HG03108 (cell line): Measurements from ENCODE around the gene ZNF101.
"Not testable (repeated sequence)": the region's sequence is repeated elsewhere in the genome, so short reads cannot be mapped to it uniquely, and the experiment has no call there.

Experiments used
- ATAC-seq: cut with Tn5 transposase; IDR thresholded peaks from one replicate; pipeline ENCODE4 v1.9.1; 2021; ENCODE audit warnings: moderate library complexity; ENCODE audit not compliant: unreplicated experiment

ZNF101 gene

DNA sequence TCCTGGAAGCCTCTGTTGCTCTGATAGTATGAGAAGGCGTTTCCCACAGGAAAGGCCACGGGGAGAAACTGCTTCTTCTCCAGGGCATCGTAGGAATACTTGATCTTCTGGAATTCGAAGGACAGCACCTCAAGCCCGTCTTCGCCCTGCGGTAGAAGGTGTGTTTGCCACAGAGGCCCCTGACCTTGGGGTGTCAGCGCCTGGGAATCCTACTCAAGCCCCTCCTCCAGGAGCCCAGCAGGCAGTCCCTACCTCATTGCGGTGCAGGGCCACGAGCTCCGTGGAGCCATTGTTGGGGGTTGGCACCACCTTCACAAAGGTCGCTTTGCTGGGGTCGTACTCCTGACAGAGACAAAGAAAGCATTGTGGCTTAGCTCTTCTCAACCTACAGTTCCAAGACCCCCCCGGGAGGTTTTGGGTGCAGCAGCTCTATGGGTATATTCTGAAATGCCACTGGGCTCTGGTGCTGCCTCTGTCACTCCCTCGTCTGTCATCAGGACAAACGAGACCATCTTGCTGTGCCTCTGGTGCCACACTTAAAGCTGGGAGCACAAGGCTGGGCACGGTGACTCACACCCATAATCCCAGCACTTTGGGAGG lies 8.9 kb upstream of the ZNF101 start:
- no peak for ATAC-seq

DNA sequence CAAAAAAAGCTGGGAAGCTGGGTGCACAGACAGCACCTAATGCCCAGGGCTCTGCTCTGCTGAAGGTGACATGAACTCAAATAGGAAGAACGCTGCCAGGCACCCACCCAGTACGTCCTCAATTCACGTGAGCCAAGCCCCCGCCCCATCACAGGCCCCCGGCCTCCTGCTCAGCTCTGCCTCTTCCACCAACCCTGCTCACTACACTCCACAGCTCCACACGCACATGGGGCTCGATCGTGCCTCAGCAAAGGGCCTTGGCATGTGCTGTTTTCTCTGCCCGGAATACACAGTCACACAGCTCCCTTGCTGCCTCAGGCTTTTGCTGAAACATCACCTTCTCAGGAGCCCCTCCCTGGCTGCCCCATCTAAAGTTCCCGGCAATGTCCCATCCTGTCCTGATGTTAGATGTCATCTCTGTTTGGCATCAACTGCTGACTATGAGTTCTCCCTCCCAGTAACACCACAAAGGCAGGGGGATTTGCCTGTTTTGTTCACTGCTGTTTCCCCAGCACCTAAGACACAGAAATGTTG lies 7.4 kb upstream of the ZNF101 start:
- ATAC-seq, result no peak

DNA sequence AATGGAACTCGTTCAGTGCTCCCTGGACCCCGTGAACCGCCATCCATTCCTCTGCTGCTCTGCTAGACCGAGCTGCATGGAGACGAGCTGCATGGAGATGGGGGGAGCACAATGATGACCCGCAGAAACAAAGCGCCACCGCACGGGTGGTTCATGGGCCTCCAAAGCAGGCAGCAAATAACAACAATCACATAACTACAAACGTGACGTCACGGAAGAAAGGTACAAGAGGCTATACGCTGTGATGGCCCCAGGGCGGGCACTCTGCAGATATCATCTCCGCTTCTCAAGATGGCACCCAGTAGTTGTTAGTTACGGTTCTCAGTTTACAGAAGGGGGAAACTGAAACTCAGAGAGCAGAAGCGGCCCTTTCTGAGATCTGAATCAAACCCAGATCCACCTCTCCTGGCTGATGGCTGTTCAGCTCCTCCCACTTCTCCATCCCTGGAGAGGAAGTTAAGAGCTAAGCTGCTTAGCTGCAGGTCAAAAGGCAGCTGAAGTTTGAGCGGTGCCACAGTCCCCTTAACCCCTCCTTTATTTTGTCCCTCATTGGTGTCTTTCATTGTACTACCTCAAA lies 6.9 kb upstream of the ZNF101 start:
- ATAC-seq, result peak; percentile 33

DNA sequence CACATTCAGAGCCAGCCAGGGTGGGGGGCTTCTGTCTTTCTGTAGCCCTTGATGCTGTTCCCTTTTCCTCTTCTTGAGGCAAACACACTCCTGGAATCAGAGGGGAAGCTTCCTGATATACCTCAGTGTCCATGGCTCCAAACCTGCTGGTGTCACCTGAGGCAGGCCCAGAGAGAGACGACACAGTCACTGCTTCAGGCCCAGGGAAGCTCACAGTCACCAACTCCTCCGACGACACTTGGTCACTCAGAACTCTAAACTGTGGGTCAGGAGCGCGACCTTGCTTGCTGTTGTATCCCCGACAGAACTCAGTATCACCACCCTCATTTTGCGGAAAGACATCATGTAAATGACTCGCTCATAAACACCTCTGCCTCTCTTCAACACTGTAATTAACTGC lies 6.3 kb upstream of the ZNF101 start:
- no peak for ATAC-seq

DNA sequence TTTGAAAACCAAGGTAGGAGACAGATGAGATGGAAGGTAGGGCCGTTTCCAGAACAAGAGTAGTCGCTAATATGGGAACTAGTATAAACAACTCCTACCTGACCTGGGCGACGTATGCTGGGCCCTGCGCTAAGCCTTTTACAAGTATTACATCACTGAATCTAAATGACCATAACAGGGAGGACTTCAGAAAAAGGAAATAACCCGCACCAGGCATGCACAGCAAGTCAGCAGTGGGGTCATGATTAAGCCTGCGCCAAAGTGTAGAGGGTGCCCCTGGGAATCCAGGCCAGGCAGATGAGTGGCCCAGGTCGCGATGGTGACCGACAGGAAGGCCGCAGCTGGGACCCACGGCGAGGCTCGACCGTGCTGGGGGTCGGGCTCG lies 5.8 kb upstream of the ZNF101 start:
- ATAC-seq, result no peak

DNA sequence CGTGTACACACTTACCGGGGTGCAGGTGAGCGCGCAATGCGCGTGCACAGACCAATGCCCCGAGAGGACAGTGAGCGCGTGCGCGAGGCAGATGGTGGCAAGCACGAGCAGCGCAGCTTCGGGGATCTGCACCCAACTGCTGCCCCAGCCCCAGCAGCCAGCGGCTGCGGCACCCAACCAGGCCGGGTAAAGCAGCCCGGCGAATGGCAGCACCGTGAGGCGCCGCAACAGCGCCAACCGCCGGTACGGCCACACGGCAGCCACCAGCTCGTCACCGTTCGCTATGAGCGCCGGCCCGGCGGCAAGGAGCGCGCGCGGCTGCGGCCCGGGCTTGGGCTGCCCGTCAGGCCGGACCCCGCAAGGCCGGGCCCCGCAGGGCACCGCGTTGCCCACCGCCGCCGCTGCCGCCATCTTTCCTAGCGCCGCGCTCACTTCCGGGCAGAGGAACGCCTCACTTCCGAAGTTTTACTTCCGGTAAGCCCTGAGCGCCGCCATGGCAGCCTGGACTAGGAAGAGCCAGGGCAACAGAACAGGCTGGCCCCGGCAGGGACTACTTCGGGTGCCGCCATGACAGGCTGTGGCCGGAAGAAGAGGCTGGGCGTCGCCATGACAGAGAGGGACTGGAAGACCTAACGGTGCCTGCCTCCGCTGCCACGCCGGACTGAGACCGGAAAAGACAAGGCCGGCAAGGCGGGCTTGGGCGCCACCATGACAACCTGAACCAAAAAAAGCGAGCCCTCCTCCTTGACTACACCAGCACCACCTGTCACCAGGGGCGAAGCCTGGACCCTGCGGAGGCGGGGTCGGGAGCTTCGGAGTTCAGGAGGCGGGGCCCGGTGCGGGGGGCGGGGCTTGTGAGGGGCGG lies 5.2 kb upstream of the ZNF101 start, which contains the start of gene ATP13A1:
ATP13A1 (minus strand) TSS at position 421 of the 865 bp plus-strand sequence; CDS start at position 411, 10 bp downstream.
- peak; percentile 58 for ATAC-seq

DNA sequence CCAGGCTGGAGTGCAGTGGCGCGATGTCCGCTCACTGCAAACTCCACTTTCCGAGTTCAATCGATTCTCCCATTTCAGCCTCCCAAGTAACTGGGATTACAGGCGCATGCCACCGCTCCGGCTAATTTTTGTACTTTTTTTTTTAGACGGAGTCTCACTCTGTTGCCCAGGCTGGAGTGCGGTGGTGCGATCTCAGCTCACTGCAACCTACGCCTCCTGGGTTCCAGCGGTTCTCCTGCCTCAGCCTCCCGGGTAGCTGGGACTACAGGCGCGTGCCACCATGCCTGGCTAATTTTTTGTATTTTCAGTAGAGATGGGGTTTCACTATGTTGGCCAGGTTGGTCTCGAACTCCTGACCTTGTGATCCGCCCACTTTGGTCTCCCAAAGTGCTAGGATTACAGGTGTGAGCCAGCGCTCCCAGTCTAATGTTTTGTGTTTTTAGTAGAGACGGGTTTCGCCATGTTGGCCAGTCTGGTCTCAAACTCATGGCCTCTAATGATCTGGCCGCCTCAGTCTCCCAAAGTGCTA lies 3.2 kb upstream of the ZNF101 start:
- ATAC-seq, result not testable (repeated sequence)

DNA sequence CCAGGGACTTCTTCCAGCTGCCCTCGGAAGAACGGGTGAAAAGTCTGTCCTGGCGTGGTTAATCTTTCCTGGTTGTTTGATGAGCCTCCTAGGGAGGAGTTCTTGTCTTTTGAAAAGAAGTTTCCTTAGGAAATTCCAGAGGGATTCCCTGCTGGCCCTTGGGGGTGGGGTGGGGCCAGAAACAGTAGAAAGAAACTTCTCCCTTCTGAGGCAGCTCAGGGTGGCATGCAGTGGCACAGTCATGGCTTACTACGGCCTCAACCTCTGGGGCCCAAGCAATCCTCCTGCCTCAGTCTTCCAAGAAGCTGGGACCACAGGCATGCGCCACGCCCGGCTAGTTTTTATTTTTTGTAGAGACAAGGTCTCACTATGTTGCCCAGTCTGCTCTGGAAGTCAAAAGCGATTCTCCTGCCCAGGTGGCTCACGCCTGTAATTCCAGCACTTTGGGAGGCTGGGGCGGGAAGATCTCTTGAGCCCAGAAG lies 1.5 kb downstream of the ZNF101 start:
- ATAC-seq, result no peak

DNA sequence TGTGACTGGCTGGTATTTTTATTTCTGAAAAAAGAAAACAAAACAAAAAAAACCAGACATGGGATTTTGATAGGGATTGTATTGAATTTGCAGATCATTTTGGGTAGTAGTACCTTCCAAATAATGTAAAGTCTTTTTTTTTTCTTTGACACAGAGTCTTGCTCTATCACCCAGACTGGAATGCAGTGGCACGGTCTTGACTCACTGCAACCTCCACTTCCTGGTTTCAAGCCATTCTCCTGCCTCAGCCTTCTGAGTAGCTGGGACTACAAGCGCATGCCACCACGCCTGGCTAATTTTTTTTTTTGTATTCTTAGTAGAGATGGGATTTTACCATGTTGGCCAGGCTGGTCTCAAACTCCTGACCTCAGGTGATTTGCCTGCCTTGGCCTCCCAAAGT lies 4.2 kb downstream of the ZNF101 start:
- no peak for ATAC-seq

DNA sequence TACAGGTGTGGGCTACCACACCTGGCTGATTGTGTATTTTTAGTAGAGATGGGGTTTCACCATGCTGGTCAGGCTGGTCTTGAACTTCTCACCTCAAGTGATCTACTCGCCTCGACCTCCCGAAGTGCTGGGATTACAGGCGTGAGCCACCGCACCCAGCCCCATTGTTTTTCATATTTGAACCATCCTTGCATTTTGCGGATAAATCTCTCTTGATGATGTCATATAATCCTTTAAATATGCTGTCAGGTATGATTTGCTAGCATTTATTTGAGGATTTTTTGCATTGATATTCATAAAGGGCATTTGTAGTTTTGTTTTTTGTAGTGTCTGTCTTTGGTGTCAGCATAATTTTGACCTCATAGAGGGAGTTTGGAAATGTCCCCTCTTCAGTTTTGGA lies 5.7 kb downstream of the ZNF101 start:
- no peak for ATAC-seq

DNA sequence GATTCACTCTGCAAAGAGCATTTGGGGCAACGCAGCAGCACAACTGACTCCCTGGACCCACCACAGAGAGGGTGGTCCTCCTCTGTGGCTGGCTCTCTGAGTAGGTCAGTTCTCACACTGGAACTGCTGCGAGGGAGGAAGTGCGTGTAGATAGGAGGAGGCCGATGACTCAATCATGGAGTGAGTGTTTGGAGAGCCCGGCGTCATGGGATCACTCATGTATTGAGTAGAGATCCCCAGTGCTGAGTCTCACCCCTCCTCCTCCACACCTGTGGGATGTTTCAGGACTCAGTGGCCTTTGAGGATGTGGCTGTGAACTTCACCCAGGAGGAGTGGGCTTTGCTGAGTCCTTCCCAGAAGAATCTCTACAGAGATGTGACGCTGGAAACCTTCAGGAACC lies 8.9 kb downstream of the ZNF101 start:
- ATAC-seq, result no peak

DNA sequence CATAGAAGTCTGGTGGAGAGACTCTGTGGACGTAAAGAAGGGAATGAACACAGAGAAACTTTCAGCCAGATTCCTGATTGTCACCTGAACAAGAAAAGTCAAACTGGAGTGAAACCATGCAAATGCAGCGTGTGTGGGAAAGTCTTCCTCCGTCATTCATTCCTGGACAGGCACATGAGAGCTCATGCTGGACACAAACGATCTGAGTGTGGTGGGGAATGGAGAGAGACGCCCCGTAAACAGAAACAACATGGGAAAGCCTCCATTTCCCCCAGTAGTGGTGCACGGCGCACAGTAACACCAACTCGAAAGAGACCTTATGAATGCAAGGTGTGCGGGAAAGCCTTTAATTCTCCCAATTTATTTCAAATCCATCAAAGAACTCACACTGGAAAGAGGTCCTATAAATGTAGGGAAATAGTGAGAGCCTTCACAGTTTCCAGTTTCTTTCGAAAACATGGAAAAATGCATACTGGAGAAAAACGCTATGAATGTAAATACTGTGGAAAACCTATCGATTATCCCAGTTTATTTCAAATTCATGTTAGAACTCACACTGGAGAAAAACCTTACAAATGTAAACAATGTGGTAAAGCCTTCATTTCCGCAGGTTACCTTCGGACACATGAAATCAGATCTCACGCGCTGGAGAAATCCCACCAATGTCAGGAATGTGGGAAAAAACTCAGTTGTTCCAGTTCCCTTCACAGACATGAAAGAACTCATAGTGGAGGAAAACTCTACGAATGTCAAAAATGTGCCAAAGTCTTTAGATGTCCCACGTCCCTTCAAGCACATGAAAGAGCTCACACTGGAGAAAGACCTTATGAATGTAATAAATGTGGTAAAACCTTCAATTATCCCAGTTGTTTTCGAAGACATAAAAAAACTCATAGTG lies 10.8 kb downstream of the ZNF101 start:
- ATAC-seq, result no peak

DNA sequence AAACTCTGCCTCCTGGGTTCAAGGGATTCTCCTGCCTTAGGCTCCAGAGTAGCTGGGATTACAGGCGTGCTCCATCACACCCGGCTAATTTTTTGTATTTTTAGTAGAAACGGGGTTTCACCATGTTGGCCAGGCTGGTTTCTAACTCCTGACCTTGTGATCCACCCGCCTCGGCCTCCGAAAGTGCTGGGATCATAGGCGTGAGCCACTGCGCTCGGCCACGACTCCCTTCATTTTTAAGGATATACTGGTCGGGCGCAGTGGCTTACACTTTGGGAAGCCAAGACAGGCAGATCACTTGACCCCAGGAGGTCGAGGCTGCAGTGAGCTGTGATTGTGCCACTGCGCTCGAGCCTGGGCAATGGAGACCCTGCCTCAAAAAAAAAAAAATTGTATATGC lies 17.5 kb downstream of the ZNF101 start:
- ATAC-seq, result not testable (repeated sequence)

DNA sequence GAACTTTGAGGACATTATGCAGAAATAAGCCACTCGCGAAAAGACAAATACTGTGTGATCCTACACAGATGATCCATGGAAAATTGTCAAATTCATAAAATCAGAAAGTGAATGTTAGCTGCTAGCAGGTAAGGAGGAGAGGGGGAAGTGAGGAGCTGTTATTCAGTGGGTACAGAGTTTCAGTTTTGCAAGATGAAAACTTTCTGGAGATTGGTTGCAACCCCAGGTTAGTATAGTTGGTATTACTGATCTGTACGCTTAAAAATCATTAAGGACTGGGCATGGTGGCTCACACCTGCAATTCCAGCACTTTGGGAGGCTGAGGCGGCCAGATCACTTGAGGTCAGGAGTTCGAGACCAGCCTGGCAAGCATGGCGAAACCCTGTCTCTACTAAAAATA lies 17.9 kb downstream of the ZNF101 start:
- ATAC-seq, result no peak

DNA sequence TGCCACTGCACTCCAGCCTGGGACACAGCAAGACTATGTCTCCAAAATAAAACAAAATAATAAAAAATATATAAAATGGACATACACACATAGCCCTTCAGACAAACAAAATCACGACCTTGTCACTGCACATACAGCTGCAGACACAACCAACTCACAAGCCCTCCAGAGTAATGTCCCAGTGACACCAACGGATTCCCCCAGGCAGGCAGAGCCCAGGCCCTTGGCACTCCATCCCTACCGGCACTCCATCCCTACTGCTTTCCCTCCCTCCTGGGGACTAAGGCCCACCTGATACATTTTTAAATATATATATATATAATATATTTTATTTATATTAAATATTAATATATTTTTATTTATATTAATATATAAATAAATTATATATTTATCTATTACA lies 18.5 kb downstream of the ZNF101 start:
- ATAC-seq, result no peak

DNA sequence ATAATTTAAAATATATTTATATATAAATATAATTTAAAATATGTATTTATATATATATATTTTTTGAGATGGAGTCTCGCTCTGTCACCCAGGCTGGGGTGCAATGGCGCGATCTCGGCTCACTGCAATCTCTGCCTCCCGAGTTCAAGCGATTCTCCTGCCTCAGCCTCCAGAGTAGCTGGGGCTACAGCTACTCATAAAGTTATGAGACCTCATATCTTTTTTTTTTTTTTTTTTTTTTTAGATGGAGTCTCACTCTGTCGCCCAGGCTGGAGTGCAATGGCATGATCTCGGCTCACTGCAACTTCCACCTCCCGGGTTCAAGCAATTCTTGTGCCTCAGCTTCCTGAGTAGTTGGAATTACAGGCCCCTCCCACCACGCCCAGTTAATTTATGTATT lies 20.4 kb downstream of the ZNF101 start:
- ATAC-seq, result not testable (repeated sequence)

DNA sequence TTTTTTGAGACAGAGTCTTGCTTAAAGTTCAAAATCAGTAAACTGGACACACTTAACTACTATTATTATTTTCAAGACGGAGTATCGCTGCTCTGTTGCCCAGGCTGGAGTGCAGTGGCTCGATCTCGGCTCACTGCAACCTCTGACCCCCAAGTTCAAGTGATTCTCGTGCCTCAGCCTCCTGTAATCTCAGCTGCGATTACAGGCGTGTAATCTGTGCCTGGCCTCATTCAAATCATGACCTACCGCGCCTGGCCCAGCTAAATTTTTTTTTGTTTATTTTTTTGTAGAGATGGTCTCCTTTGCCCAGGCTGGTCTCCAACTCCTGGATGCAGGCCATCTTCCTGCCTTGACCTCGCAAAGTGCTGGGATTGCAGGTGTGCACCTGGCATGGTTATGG lies 23.0 kb downstream of the ZNF101 start:
- ATAC-seq, result no peak

DNA sequence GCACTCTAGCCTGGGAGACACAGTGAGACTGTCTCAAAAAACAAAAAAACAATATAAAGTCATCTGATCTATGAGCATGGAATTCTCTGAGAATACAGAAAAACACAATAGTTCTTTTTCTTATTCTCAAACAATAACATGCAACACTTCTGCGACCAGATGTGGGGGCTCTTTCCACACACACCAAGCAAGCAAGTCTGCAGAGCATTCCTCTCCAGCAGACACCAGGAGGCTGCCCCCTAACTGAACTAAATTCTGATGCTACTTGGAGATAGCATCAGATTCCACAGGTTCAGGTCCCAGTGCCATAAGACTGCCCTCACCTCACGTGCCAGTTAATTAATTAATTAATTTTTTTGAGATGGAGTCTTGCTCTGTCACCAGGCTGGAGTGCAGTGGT lies 27.7 kb downstream of the ZNF101 start:
- no peak for ATAC-seq

DNA sequence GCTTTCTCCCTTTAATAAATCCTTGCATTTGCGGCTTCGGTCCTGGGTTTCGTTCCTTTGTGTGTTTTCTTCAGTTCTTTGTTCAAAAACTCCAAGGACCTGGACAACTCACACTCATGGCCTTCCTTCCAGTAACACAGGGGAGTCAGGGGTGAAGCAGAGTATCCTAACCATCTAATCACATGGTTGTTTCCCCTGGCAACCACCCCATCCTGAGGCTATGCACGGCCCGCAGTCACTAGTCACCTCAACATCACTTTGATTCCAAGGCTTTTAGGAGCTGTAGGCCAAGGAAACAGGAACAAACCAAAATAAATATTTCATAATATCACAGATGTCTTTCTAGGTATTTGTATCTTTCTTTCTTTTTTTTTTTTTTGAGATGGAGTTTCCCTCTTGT lies 28.9 kb downstream of the ZNF101 start:
- no peak for ATAC-seq

DNA sequence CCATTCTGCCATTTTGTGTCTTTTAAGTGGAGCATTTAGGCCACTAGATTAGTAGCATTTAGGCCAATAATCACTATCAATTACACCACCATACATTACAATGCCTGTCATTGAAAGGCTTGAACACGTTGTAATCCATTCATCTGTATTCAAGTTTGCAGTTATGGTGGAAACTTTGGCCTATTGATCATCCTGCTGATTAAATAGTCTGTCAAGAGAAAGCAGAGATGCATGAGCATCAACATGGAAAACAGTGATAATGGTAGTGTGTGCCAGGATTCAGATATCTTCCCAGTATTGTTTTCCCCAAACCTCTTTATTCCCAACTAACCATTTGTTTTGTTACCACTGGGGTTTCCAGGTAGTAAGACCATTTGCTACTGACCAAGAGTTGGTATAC lies 31.9 kb downstream of the ZNF101 start:
- not testable (repeated sequence) for ATAC-seq
